HG03521 (cell line): ENCODE results near the gene IFT25.
A peak's percentile ranks its signal among the peaks of the same experiment; 100 is the strongest.
"Not testable (repeated sequence)": the region's sequence is repeated elsewhere in the genome, so short reads cannot be mapped to it uniquely, and the experiment has no call there.

Experiments used
- ATAC-seq: cut with Tn5 transposase; IDR thresholded peaks from one replicate; pipeline ENCODE4 v1.9.1; 2021; ENCODE audit warnings: mild to moderate bottlenecking, moderate library complexity; ENCODE audit not compliant: unreplicated experiment

IFT25 gene

DNA sequence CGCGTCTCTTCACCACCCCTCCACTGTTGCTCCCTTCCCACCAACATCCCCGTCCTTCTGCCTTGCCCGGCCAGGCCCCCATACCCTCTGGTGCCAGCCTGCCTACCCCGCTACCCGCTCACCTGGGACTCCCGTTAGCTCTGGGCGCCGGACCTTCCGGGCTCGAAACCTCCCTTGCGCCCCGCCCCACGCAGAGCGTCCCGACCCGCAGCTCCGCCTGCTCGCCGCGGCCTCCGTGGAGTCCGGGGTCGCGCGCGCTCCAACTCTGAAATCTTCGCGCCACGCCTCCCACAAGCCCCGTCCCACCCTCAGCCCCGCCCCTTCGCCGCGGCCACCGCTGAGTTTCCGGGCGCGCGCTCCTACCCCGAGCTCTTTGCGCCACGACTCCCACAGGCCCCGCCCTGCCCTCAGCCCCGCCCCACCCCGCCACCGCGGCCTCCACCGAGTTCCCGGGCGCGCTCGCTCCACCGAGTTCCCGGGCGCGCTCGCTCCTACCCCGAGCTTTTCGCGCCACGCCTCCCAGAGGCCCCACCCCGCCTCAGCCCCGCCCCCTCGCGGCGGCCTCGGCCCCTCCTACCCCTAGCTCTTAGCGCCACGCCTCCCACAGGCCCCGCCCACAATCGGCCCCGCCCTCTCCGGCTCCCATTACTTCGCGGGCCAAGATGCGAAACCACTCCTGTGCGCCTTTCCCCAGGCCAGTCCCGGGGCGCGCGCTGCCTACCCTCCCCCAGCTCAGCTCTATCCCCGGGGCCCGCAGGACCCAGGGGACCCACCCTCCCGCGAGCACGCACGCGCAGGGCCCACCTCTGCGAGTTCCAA, at the start of gene IFT25:
IFT25 (minus strand) TSS at position 267 of the 819 bp plus-strand sequence. CDS start 5,617 bp downstream, outside the sequence.
- ATAC-seq, result peak; percentile 62

DNA sequence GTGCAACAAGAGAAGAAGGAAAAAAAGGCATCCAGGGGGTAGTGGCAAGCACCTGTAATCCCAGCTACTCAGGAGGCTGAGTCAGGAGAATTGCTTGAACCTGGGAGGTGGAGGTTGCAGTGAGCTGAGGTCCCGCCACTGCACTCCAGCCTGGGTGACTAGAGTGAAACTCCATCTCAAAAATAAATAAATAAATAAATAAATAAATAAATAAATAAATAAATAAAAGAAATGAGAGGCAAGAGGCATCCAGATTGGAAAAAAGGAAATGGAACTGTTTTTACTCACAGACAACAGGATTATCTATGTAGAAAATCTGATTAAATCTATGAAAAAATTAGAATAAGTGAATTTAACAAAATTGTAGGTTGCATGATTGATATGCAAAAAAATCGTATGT, 49.0 kb upstream of the IFT25 start:
- not testable (repeated sequence) for ATAC-seq

DNA sequence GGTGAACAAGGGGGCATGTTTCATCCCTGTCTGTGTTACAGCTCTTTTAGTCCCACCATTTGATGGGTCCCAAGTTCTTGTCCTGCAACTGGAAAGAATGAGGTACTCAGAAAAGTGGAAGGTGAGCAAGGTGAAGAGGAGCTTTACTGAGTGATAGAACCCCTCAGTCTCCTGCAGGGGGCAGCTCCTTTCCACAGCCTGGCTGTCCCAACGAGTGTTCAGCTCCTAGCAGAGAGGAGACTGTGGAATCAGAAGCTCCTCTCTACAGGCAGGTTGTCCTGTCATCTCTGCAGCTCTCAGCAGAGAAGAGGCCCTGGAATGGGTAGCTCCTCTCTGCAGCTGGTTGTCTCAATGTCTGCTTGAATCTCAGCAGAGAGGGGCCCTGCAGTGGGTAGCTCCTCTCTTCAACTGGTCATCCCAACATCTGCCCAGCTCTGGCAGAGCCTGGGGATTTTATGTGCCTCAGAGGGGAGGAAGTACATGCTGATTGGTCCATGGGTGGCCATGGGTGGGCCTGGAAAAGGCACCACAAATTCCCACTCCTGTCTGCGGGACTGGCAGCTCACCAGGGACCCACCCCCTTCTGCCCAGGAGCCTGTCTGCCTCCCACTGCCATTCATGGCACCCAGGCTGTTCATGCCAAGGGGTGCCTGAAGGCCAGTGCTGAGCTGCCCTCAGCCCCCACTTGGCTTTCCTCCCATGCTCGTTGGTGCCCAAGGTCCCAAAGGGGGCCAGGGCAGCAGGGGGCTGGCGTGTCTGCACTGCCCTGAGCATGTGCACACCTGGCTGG, 46.8 kb upstream of the IFT25 start:
- ATAC-seq, result no peak

DNA sequence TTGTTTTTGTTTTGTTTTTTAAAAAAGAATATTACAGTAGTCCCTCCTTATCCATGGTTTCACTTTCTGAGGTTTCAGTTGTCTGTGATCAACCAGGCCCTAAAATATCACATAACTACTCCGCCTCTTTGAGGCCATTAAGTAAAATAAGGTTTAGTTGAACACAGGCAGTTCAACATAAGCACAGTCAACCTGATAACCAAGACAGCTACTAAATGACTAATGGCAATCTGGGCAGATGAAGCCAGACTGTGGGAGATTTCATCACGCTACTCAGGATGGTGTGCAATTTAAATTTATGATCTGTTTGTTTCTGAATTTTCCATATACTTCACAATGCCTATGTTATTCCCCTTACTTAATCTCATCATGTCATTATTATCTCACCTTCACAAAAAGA, 42.4 kb upstream of the IFT25 start:
- ATAC-seq, result no peak

DNA sequence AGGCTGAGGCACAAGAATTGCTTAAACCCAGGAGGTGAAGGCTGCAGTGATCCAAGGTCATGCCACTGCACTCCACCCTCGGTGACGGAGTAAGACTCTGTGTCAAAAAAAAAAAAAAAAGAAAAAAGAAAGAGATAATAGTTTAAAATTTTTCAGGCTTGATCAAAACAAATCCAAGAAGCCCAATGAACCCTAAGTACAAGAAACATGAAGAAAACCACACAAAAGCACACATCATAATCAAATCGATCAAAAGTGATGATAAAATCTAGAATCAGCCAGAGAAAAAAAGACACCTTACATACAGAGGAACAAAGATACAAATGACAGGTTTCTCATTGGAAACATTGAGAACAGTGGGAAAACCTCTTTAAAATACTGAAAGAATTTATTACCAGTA, 41.0 kb upstream of the IFT25 start:
- no peak for ATAC-seq

DNA sequence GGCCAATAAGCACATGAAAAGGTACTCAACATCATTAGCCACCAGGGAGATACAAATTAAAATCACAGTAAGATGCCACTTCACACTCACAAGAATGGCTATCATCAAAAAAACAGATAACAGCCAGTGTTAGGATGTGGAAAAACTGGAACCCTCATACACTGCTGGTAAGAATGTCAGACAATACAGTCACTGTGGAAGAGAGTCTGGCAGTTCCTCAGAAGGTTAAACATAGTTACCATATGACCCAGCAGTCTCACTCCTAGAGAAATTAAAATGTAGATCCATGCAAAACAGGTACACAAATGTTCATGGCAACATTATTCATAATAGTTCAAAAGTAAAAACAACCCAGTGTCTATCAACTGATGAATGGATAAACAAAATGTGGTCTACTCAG, 39.2 kb upstream of the IFT25 start:
- no peak for ATAC-seq

DNA sequence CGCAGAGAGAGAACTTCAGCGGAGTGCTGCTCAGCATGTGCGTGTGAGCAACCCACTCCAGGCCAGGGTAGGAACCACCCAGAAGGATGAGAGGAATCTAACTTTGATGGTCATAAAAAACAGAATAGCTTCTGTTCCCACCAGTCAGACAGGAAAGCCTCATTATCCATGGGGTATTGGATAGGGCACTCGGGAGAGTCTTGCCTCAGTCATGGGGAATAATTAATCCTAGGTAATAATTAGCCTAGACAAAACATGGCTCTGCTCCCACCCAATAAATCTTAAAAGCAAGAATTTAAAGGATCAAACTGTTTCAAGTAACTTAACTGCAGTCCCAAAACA, 37.2 kb upstream of the IFT25 start:
- ATAC-seq, result no peak

DNA sequence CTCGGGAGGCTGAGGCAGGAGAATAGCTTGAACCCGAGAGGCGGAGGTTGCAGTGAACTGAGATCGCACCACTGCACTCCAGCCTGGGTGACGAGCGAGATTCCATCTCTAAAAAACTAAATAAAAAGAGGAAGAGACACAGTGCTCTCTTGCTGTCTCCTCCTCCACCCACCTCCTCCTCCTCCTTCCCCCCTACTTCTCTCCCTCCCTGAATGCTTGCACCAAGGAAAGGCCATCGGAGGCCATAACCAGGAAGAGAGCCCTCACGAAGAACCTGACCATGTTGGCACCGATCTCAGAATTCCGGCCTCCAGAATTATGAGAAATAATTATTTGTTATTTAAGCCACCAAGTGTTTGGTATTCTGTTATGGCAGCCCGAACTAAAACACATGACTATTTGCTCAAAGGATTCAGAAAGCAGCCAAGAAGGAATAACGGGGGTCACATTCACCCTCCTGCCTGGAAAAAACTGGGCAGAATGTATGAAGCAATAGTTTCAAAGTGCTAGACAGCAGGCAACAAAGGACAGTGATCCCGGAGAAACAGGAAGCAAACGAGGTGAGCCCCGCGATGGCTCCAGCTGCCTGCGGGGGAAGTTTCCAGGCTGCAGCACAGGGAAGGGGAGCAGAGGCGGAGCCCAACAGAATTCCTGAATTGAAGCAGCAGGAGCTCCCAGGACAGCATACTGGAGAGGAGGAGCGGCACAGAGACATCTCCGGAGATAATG, 36.7 kb upstream of the IFT25 start:
- ATAC-seq, result no peak

DNA sequence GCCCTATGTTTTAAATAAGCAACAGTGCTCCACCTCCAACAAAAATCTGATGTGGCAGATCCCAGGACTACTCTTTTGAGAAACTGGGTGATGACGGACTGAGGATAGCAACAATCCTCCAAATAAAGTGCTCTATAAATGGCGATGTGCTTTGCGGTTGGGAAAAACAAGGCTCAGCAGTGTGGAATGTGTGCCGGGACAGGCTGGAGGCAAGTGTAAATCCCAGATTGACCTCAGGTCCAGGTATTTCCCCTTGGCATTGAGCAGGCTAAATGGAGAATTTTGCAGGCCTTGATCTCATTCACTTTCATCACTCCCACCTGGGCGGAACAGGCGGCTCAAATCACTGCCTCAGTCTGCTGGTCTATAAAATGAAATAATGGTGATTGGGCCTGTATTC, 35.7 kb upstream of the IFT25 start:
- no peak for ATAC-seq

DNA sequence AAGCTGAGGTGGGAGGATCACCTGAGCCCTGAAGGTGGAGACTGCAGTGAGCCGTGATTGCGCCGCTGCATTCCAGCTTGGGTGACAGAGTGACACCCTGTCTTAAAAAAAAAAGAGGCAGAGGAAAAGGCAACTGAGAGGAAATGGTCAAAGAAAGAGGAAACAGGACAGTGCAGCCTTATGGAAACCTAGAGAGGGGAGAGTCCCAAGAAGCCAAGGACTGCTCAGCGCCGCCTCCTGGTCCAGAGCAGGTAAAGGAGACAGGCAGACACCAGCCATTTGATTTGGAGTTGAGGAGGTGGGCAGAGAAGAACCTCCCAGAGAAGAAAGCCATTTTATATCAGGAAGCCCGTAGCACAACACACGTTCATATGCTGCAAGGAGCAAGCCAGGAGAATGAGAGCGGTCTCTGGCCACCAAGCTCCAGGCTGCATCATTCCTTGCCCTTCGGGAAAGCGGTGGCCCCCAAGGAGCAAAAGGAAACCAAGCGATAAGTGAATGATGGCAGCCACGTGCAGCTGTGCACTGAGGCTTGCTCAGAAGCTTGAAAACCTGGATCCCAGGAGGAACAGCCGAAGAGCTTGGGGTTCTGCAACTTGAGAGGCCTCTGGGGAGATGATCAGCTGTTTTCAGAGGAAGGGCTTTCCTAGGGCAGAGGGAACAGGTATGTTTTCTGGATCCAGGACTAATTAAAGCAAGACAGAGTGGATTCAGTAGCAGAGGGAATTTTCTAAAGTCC, 34.4 kb upstream of the IFT25 start:
- ATAC-seq, result no peak

DNA sequence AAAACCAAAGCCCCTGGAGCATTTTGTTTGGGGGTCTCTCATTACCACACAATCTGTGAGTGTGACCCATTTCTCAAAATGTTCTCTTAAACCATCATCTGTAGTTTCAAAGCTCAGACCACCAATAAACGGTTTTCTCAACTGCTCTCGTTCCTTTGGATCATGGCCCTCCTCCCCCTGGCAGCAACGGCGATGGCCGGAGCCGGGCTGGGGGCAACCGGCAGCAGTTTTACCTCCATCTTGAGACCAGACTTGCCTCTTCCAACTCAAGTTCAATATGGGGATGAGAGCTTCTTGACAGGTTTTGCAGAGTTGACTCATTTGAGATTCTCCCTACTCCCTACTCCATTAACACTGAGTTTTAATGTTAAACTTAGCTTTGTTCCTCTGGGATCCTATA, 30.4 kb upstream of the IFT25 start:
- no peak for ATAC-seq

DNA sequence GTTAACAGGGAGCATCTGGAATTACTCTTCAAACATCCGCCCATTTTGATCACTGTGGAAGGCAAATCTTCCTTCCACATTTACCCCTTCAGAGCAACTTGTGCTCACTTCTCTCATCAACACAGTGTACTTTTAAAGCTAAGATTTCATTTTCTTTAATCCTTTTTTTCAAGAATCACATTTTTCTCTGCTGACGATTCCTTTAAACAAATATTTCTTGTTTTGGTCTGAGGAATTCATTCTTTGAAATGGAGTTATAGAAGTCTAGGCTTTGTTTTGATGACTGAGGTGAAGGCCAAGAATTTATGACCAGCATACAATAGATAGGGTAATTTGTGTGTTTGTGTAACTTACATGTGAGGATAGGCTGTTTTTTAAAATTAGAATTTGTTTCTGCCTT, 26.2 kb upstream of the IFT25 start:
- no peak for ATAC-seq

DNA sequence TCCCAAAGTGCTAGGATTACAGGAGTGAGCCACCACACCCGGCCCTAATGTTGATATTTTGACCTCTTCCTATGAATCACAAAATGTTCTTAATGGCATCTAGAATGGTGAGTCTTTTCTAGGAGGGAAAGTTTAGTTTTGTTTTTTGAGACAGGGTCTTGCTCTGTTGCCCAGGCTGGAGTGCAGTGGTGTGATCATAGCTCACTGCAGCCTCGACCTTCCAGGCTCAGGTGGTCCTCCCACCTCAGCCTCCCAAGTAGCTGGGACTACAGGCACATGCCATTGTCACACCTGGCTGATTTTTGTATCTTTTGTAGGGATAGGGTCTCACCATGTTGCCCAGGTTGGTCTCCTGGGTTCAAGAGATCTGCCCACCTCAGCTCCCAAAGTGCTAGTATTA, 23.8 kb upstream of the IFT25 start:
- ATAC-seq, result not testable (repeated sequence)

DNA sequence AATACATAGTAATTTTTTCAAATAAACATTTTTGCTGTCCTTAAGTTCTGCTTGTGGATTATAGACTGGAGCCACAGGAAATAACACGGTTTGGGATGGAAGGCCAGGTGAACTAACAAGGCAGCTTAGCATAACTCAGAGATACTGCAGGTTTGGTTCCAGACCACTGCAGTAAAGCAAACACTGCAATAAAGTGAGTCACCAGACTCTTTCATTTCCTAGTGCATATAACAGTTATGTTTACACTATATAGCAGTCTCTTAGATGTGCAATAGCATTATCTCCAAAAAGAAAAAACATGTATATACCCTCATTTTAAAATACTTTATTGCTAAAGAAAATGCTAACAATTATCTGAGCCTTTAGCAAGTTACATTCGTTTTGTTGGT, 22.6 kb upstream of the IFT25 start:
- no peak for ATAC-seq

DNA sequence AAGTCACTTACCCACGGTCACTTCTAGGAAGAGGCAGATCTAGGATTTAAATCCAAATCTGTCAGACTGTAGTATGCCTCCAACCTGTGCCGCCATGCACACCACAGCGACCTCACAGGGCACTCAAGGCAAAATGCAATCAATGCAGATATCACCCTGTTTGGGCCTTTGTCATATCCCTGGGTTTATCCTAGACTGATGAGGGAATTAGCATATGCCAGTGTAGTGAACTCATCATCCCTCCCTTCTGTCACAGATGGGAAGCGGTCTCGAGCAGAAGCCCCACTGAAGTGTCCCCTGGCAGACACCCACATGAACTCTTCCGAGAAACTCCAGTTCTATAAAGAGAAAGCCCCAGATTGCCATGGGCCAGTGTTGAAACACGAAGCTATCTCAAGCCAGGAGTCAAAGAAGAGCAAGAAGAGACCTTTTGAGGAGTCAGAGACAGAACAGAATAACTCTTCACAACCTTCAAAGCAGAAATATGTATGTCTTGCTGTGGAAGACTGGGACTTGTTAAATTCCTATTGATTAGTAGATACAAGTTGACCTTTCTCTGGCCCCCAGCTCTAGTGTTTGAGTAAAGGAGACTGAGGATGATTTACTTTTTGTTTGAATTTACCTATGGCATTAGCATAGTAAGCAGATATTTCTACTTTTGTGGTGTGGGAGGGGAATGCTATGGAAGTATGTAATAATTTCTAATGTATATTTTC, 22.1 kb upstream of the IFT25 start:
- no peak for ATAC-seq

DNA sequence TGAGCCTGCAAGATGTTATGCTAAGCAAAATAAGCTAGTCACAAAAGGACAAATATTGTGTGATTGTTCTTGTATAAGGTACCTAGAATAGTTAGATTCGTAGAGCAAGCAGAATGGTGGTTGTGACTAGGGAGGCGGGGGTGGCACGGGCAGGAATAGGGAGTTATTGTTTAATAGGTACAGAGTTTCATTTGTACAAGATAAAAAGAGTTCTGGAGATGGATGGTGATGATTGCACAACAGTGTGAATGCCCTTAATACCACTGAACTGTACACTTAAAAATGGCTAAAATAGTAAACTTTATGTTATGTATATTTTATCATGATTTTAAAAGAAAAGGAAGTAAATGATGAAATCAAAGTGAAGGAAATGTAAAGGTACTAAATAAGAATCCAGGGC, 21.3 kb upstream of the IFT25 start:
- no peak for ATAC-seq

DNA sequence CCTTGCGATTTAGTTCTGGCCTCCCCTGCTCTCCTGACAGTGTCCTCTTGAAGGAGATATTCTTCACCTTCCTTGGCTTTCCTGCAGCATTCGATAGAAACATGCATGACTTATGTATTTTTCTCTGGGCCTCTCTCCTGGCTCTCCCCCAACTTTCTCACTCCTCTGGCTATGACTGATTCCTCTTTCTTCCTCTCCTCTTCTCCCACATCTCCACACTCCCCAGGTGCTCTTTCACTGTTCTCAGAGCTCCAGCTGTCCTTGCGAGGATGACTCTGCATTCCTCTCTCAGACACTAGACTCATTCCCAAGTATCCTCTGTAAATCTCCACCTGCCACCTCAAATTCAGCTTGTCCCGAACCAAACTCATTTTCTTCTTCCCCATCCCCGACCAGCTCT, 18.6 kb upstream of the IFT25 start:
- ATAC-seq, result no peak

DNA sequence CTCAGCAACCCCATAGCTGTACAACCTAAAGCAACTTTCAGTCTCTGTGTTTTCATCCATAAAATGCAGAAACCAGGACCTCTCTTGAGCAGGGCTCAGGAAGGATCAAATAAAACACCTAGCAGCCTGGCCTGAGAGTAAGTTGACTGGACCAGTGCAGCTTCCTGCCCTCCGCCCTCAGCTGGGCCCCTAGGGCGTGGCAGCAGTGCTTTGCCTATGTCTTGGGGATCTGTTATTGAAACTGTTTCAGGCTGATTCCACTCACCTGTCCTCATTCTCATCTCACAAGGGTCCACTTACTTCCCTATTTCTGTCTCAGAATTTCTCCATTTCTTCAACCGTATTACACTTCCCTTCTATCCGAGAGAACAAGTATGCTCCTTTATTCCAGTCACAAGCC, 18.0 kb upstream of the IFT25 start:
- no peak for ATAC-seq

DNA sequence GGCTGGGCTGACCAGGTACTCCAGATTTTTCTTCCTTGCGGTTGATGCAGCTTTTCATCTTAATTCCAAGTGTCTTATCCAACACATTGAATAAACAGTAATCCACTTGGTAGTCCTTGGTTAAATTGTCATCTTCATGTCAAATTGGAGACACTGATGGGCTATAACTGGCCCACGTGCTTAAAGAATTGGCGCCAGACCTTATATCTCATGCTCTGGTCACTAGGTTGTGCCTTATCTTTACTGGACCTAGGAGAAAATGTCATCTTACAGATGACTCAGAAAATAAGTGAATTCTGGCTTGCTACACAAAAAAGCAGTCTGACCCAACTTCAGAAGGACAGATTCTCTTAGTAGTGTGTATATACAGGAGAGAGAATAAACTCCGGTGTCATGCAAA, 16.9 kb upstream of the IFT25 start:
- no peak for ATAC-seq

DNA sequence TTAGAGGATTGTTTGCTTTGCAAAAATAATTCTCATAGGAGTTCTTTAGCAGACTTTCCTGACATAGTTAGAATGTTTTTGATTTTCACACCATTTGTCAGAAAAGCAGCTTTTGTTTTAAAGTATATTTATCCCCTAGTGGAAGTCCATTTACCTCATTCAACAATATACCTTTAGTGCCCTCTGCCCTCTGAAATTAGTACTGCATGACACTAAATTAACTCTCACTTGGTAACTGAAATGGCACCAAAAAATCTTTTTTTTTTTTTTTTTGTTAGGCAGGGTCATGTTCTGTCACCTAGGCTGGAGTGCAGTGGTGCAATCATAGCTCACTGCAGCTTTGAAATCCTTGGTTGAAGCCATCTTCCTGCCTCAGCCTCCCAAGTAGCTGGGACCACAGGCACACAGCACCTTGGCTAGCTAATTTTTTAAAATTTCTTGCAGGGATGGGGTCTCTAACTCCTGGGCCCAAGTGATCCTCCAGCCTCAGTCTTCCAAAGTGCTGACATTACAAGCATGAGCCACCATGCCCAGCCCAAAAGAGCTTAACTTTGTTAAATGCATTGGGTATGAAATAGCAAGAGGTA, 14.3 kb upstream of the IFT25 start:
- no peak for ATAC-seq
